Neuronal stem cell (in vitro differentiated cells): ENCODE data around the gene FOXL2.

Source experiments
- DNase-seq: peaks from one replicate; pipeline ENCODE4 v3.0.0-alpha.2; 2013; ENCODE audit warnings: low spot score
- H2AFZ ChIP-seq: one replicate; pipeline ENCODE4 v1.6.1; 2013; ENCODE audit warnings: mild to moderate bottlenecking, low read length, inconsistent platforms
- H2AK5ac ChIP-seq: 2 replicates; pipeline ENCODE4 v1.6.1; 2013; ENCODE audit warnings: low read depth, mild to moderate bottlenecking, inconsistent platforms, low read length, moderate library complexity, mixed read lengths
- H2BK120ac ChIP-seq: 2 replicates; pipeline ENCODE4 v1.6.1; 2013; ENCODE audit warnings: low read depth, mild to moderate bottlenecking, inconsistent platforms, low read length, moderate library complexity, mixed read lengths
- H2BK12ac ChIP-seq: one replicate; pipeline ENCODE4 v1.6.1; 2013; ENCODE audit warnings: low read length, inconsistent platforms
- H2BK15ac ChIP-seq: 2 replicates; pipeline ENCODE4 v1.6.1; 2013; ENCODE audit warnings: mild to moderate bottlenecking, low read length, inconsistent platforms, mixed read lengths
- H2BK5ac ChIP-seq: one replicate; pipeline ENCODE4 v1.6.1; 2013; ENCODE audit warnings: inconsistent platforms, mild to moderate bottlenecking, low read length, moderate library complexity
- H3K14ac ChIP-seq: one replicate; pipeline ENCODE4 v1.6.1; 2013; ENCODE audit warnings: low read length, inconsistent platforms
- H3K18ac ChIP-seq: 2 replicates; pipeline ENCODE4 v1.6.1; 2013; ENCODE audit warnings: low read length, inconsistent platforms
- H3K23ac ChIP-seq: 2 replicates; pipeline ENCODE4 v1.6.1; 2013; ENCODE audit warnings: low read depth, mild to moderate bottlenecking, mixed read lengths, low read length, inconsistent platforms; ENCODE audit not compliant: poor library complexity
- H3K27ac ChIP-seq: replicated peaks from 3 replicates; pipeline ENCODE4 v1.5.1; 2013; ENCODE audit warnings: low read length, inconsistent platforms
- H3K27me3 ChIP-seq, 3 experiments: 2 replicates each; pipeline ENCODE4 v1.6.1; 2013; ENCODE audit warnings: low read length in 3 of 3, mild to moderate bottlenecking in 2 of 3, inconsistent platforms in 1 of 3, low read depth in 1 of 3, mixed read lengths in 1 of 3, moderate library complexity in 1 of 3; ENCODE audit not compliant: control insufficient read depth in 3 of 3, insufficient read depth in 3 of 3
- H3K36me3 ChIP-seq, 2 donors: replicated peaks in 1 of 2; 2 replicates each; pipeline ENCODE4 v1.6.1; 2013; ENCODE audit warnings: low read length in 2 of 2; ENCODE audit not compliant: control insufficient read depth in 2 of 2, insufficient read depth in 2 of 2
- H3K4ac ChIP-seq: 2 replicates; pipeline ENCODE4 v1.6.1; 2013; ENCODE audit warnings: inconsistent platforms, mild to moderate bottlenecking, low read length, moderate library complexity
- H3K4me1 ChIP-seq, 2 donors: 1 replicate in 1 of 2; 2 replicates in 1 of 2; pipeline ENCODE4 v1.6.1; 2013; ENCODE audit warnings: low read length in 2 of 2, low read depth in 1 of 2; ENCODE audit not compliant: control insufficient read depth in 2 of 2, insufficient read depth in 1 of 2
- H3K4me2 ChIP-seq: one replicate; pipeline ENCODE4 v1.6.1; 2013; ENCODE audit warnings: mild to moderate bottlenecking, low read length, inconsistent platforms; ENCODE audit not compliant: insufficient read depth, poor library complexity, severe bottlenecking
- H3K4me3 ChIP-seq, 2 donors: 2 replicates each; pipeline ENCODE4 v1.5.1; 2013; ENCODE audit warnings: low read length in 2 of 2, mild to moderate bottlenecking in 2 of 2, inconsistent platforms in 1 of 2, moderate library complexity in 1 of 2
- H3K79me1 ChIP-seq: one replicate; pipeline ENCODE4 v1.6.1; 2013; ENCODE audit warnings: low read depth, mild to moderate bottlenecking, inconsistent platforms, low read length, moderate library complexity
- H3K9ac ChIP-seq: one replicate; pipeline ENCODE4 v1.6.1; 2013; ENCODE audit warnings: mild to moderate bottlenecking, low read depth, low read length, inconsistent platforms; ENCODE audit not compliant: poor library complexity
- H3K9me3 ChIP-seq, 2 donors: replicated peaks in 1 of 2; 2 replicates each; pipeline versions ENCODE3 to v1.6.1; 2013; ENCODE audit warnings: low read length in 2 of 2, mild to moderate bottlenecking in 2 of 2, inconsistent platforms in 1 of 2, low read depth in 1 of 2, mixed read lengths in 1 of 2, moderate library complexity in 1 of 2; ENCODE audit not compliant: control insufficient read depth in 2 of 2, insufficient read depth in 1 of 2
- H4K8ac ChIP-seq: one replicate; pipeline ENCODE4 v1.6.1; 2013; ENCODE audit warnings: low read depth, mild to moderate bottlenecking, inconsistent platforms, low read length, moderate library complexity
- H4K91ac ChIP-seq: one replicate; pipeline ENCODE4 v1.6.1; 2013; ENCODE audit warnings: low read length, low read depth, mild to moderate bottlenecking, inconsistent platforms; ENCODE audit not compliant: poor library complexity
- WGBS, 2 donors: extraction: QIAGEN DNeasy Blood & Tissue Kit; methylation state at CpG; one replicate each; pipeline ENCODE4 v1.1.7; 2013; ENCODE audit warnings: missing lambda C conversion rate in 2 of 2, mixed read lengths in 1 of 2; ENCODE audit not compliant: insufficient read length in 2 of 2, insufficient replicate concordance in 1 of 2; ENCODE audit errors: extremely low coverage in 2 of 2; 5-methylcytosine and 5-hydroxymethylcytosine counted together

Gene FOXL2

DNA sequence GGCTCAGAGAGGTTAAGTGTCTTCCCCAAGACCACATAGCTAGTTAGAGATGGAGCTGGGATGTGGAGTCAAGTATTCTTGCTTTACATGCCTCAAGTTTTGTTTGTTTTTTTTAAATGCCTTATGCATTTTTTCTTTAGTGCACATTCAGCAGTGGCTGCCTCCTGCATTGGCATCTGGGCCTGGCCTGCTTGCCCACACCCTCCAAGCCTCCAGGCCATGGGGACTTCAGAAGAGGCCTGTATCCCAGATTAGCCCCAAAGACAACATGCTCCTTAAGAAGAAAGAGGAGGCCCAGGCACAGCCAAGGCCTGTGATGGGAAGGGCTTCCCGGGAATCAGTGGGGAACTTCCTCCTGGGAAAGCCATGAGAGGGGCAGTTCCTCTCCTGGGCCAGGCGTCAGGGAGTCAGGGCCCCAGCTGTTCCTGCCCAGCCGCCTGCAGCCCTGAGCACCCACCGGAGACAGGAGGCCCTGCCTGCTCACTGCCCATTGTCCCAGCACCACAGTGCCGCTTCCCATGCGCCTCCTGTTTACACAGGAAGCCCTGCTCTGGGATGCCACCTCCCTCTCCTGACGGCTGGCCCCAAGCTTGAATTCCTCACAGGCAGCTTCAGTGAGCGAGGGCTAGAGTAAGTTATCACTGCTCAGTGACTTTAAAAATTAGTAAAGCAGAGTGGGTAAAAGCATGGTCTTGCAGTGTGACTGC is 16.1 kb upstream of the FOXL2 start:
- Histone ChIP-seq H2AFZ (peak overlapping the region; percentile 16), H3K18ac (no peak overlapping the region), H2BK12ac (no peak overlapping the region), H2BK5ac (no peak overlapping the region), H3K36me3 (no peaks in the 10 kb centered on the region), H3K27ac (no peak overlapping the region), H3K14ac (no peak overlapping the region), H3K4me1 (no peaks in the 10 kb centered on the region), H3K79me1 (no peaks in the 10 kb centered on the region), H3K23ac (no peak overlapping the region), H2AK5ac (no peak overlapping the region), H2BK120ac (no peak overlapping the region), H3K4me3 (peak overlapping the region in 1 of 2 donors; percentile 50), H3K4ac (no peak overlapping the region), H3K9me3 (peaks cover 3% of the 10 kb centered on the region in 2 donors), H3K4me2 (no peak overlapping the region), H4K91ac (no peak overlapping the region), H2BK15ac (no peak overlapping the region), H3K27me3 (peaks cover 0 to 9% (median 0%) of the 10 kb centered on the region in 3 experiments), H3K9ac (no peak overlapping the region), H4K8ac (no peak overlapping the region)
- DNase-seq, result no peak
- WGBS, 2 donors, result no CpG with 5 or more reads among the region's 8 CpGs

DNA sequence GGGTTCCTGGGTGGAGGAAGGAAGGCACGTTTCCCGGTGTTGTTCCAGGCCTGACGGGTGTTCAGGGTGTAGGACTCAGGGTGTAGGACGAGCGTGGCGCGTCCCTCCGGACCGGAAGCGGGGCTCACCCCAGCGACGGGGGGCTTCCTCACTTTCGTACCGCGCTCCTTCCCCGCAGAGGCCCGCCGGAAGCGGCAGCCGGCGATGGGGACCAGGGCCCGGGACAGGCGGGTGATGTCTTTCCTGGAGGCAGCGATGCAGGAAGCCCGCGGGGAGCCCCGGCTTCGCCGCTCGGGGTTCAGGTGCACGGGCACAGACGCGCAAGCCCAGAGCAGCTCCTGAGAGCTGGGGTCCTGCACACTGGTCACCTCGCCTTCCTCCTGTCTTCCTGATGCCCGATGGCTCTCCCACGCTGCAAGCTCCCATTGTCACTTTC is 13.5 kb upstream of the FOXL2 start:
- H2AK5ac ChIP-seq, result no peak overlapping the region
- no CpG with 5 or more reads among the region's 36 CpGs for WGBS, 2 donors
- peak overlapping the region; percentile 44 for H2BK15ac ChIP-seq
- no peak overlapping the region for H3K4ac ChIP-seq
- H3K23ac ChIP-seq, result peak overlapping the region; percentile 45
- H4K91ac ChIP-seq, result no peak overlapping the region
- no peak overlapping the region for H2BK5ac ChIP-seq
- no peaks in the 10 kb centered on the region for H3K4me1 ChIP-seq
- no peaks in the 10 kb centered on the region for H3K36me3 ChIP-seq
- no peak overlapping the region for H3K14ac ChIP-seq
- H4K8ac ChIP-seq, result no peak overlapping the region
- no peak overlapping the region for H3K4me3 ChIP-seq
- peaks cover 0 to 18% (median 0%) of the 10 kb centered on the region in 3 experiments for H3K27me3 ChIP-seq
- H3K4me2 ChIP-seq, result no peak overlapping the region
- peak overlapping the region; percentile 3 for H3K9ac ChIP-seq
- H3K18ac ChIP-seq, result no peak overlapping the region
- peaks cover 3% of the 10 kb centered on the region in 2 donors for H3K9me3 ChIP-seq
- DNase-seq, result no peak
- H2BK120ac ChIP-seq, result no peak overlapping the region
- no peak overlapping the region for H2BK12ac ChIP-seq
- H3K27ac ChIP-seq, result no peak overlapping the region
- no peak overlapping the region for H2AFZ ChIP-seq
- no peaks in the 10 kb centered on the region for H3K79me1 ChIP-seq

GRCh38 chr3:138950701-138951100 is 3.8 kb upstream of the FOXL2 start:
- Histone ChIP-seq H3K4me3 (no peak overlapping the region), H3K14ac (no peak overlapping the region), H3K79me1 (no peaks in the 10 kb centered on the region), H3K36me3 (no peaks in the 10 kb centered on the region), H3K23ac (no peak overlapping the region), H3K4me1 (peaks cover 9 to 13% of the 10 kb centered on the region in 2 donors), H3K9me3 (no peaks in the 10 kb centered on the region), H2BK120ac (no peak overlapping the region), H3K4ac (no peak overlapping the region), H3K9ac (peak overlapping the region; percentile 24), H3K27ac (no peak overlapping the region), H2BK5ac (no peak overlapping the region), H4K8ac (no peak overlapping the region), H3K4me2 (peak overlapping the region; percentile 75), H2AFZ (peak overlapping the region; percentile 95), H3K27me3 (peaks cover 31 to 82% (median 67%) of the 10 kb centered on the region in 3 experiments), H3K18ac (no peak overlapping the region), H2BK15ac (no peak overlapping the region), H2BK12ac (no peak overlapping the region), H4K91ac (no peak overlapping the region), H2AK5ac (no peak overlapping the region)
- WGBS, 2 donors, result no CpG with 5 or more reads among the region's 8 CpGs
- no peak for DNase-seq

GRCh38 chr3:138950006-138950644 is 3.2 kb upstream of the FOXL2 start:
- Histone ChIP-seq H3K27ac (no peak overlapping the region), H2BK120ac (no peak overlapping the region), H2BK12ac (no peak overlapping the region), H3K9ac (peak overlapping the region; percentile 44), H2AFZ (peak overlapping the region; percentile 95), H3K4me3 (peak overlapping the region; percentile 30 to 37), H3K4me1 (peaks cover 9 to 15% of the 10 kb centered on the region in 2 donors), H2AK5ac (no peak overlapping the region), H3K9me3 (no peaks in the 10 kb centered on the region), H2BK5ac (no peak overlapping the region), H3K79me1 (no peaks in the 10 kb centered on the region), H3K14ac (peak overlapping the region; percentile 43), H3K27me3 (peaks cover 36 to 81% (median 73%) of the 10 kb centered on the region in 3 experiments), H3K4me2 (peak overlapping the region; percentile 75), H3K18ac (peak overlapping the region; percentile 50), H4K91ac (no peak overlapping the region), H4K8ac (no peak overlapping the region), H3K36me3 (no peaks in the 10 kb centered on the region), H3K23ac (no peak overlapping the region), H3K4ac (no peak overlapping the region), H2BK15ac (no peak overlapping the region)
- WGBS, 2 donors, result no CpG with 5 or more reads among the region's 53 CpGs
- no peak for DNase-seq
